H1 (cell line): Measurements from ENCODE around the gene ANKRD17.

ENCODE experiments used
- BACH1 ChIP-seq: IDR thresholded peaks from 2 replicates; pipeline ENCODE4 v1.6.1; 2012; ENCODE audit warnings: low read length, improper control_type of control experiment
- BCL11A ChIP-seq, 2 experiments: IDR thresholded peaks; one replicate each; pipeline ENCODE4 v1.6.1; 2011; ENCODE audit warnings: low read depth in 2 of 2, low read length in 2 of 2, mild to moderate bottlenecking in 2 of 2
- CHD2 ChIP-seq: IDR thresholded peaks from 2 replicates; pipeline ENCODE4 v1.6.1; 2012; ENCODE audit warnings: low read length, improper control_type of control experiment
- POLR2A ChIP-seq, 2 experiments: IDR thresholded peaks; 1 replicate in 1 of 2; 2 replicates in 1 of 2; pipeline ENCODE4 v1.6.1; 2011; ENCODE audit warnings: low read depth in 2 of 2, low read length in 2 of 2, mild to moderate bottlenecking in 2 of 2; ENCODE audit errors: control extremely low read depth in 1 of 2
- POLR2AphosphoS5 ChIP-seq: IDR thresholded peaks from 2 replicates; pipeline ENCODE4 v1.6.1; 2011; ENCODE audit warnings: low read depth, low read length
- SUZ12 ChIP-seq: fragments of 200-600 bp; sonication (generic); IDR thresholded peaks from 2 replicates; pipeline ENCODE4 v1.6.1; 2012; ENCODE audit warnings: mild to moderate bottlenecking, inconsistent platforms, low read length, moderate library complexity, mixed read lengths
- TBP ChIP-seq: IDR thresholded peaks from 2 replicates; pipeline ENCODE4 v1.6.1; 2011; ENCODE audit warnings: low read depth, low read length, improper control_type of control experiment
- YY1 ChIP-seq: IDR thresholded peaks from 2 replicates; pipeline ENCODE4 v1.6.1; 2011; ENCODE audit warnings: low read depth, mild to moderate bottlenecking, low read length
- TF ChIP-seq, protein P1 (sequence below), 3 experiments: IDR thresholded peaks; 1 replicate in 2 of 3; 2 replicates in 1 of 3; pipeline versions ENCODE4 v1.5.1 to v1.6.1; 2011; ENCODE audit warnings: low read length in 3 of 3, mild to moderate bottlenecking in 3 of 3, inconsistent platforms in 2 of 3, low read depth in 1 of 3, moderate library complexity in 1 of 3; ENCODE audit not compliant: insufficient read depth in 1 of 3; ENCODE audit errors: control extremely low read depth in 1 of 3

GRCh38 chr4:73127839-73128453 lies 130.7 kb downstream of the ANKRD17 start:
- TF ChIP-seq CHD2 (no peak), TBP (no peak), POLR2AphosphoS5 (no peak), BCL11A (IDR thresholded peaks at IDR 0.05; ENCODE audit: low read depth in 2 of 2, low read length in 2 of 2) (no peak), BACH1 (no peak), YY1 (no peak), SUZ12 (no peak), POLR2A (IDR thresholded peaks at IDR 0.05; ENCODE audit: control extremely low read depth in 1 of 2, low read depth in 2 of 2, low read length in 2 of 2) (no peak)
- TF ChIP-seq, protein P1, sequence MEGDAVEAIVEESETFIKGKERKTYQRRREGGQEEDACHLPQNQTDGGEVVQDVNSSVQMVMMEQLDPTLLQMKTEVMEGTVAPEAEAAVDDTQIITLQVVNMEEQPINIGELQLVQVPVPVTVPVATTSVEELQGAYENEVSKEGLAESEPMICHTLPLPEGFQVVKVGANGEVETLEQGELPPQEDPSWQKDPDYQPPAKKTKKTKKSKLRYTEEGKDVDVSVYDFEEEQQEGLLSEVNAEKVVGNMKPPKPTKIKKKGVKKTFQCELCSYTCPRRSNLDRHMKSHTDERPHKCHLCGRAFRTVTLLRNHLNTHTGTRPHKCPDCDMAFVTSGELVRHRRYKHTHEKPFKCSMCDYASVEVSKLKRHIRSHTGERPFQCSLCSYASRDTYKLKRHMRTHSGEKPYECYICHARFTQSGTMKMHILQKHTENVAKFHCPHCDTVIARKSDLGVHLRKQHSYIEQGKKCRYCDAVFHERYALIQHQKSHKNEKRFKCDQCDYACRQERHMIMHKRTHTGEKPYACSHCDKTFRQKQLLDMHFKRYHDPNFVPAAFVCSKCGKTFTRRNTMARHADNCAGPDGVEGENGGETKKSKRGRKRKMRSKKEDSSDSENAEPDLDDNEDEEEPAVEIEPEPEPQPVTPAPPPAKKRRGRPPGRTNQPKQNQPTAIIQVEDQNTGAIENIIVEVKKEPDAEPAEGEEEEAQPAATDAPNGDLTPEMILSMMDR (IDR thresholded peaks at IDR 0.05; ENCODE audit: control extremely low read depth in 1 of 3, insufficient read depth in 1 of 3, low read depth in 1 of 3, low read length in 3 of 3), result peak; percentile 3 to 51 (median 40); a peak in 3 of 4 replicates
